HG03457 (cell line): ENCODE results near the gene OR4B1.

ENCODE experiments used
- ATAC-seq: cut with Tn5 transposase; IDR thresholded peaks from one replicate; pipeline ENCODE4 v1.9.1; 2021; ENCODE audit warnings: moderate number of reproducible peaks; ENCODE audit not compliant: unreplicated experiment

The OR4B1 gene

DNA sequence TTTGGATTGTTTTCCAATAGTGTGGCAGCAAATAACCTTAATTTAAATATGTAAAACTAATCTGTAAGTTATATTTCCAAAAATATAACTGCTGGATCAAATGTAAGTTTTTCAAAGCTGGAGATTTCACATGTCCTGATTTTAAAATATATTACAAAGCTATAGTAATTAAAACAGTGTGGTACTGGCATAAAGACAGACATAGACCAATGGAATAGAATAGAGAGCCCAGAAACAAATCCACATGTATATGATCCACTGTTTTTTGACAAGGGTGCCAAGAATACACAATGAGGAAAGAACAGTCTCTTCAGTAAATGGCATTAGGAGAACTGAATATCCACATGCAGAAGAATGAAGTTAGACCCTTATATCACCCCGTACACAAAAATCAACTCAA is 32.3 kb downstream of the OR4B1 start:
- no peak for ATAC-seq

DNA sequence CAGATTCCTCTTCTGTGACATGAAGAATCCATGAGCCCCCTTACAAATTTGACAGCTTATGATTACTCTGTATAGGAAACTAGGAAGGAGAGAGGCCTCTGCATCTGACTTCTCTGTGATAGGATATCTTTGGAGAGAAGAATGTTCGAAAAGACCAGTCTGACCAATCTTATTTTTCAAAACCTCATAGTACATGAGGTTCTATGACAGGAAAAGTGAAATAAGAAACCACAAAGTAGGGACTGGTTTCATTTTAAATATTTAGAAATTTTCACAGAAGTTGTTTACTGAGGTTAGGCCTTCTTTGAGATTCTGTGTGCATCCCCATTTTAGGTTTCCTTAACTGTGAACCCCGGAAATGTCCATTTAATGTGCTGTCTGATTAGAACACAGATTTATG is 45.0 kb downstream of the OR4B1 start:
- no peak for ATAC-seq

DNA sequence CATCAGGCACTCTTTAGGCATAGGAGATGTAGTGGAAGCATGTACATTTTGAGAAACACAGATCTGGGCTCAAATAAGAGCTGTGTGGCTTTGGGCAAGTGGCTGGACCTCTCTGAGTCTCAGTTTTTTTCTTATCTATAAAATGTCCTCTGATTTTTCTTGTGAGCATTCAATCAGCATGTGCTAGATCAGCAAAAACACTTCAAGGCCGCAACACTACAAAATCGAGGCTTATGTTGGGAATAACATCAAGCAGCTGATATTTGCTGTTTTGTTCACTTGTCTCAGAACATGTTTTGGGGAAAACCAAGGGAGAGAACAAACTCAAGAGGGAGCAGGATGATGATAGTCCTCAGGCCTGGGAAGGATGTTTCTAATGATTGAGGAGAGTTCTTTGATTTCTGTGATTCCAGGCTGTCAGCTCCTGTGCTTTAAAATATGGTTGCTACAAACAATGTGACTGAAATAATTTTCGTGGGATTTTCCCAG is 46.9 kb downstream of the OR4B1 start, which contains the start of gene OR4X1:
TSS of gene OR4X1 (plus strand) at position 439 of the 489 bp plus-strand sequence. CDS start at position 439, 0 bp downstream.
- ATAC-seq, result no peak
